Retinal pigment epithelial cell (primary cell): Measurements from ENCODE around the gene TGM6.

ENCODE experiments used
- DNase-seq: peaks from one replicate; pipeline ENCODE4 v3.0.0-alpha.2; 2010; ENCODE audit warnings: low read depth
- H3K4me3 ChIP-seq: 2 replicates; pipeline ENCODE4 v1.5.1; 2011; ENCODE audit warnings: mild to moderate bottlenecking, low read length, control low read depth, moderate library complexity
- CTCF ChIP-seq: conservative IDR thresholded peaks from 2 replicates; pipeline ENCODE4 v1.5.1; 2011; ENCODE audit warnings: low read depth, low read length, control low read depth, inconsistent platforms

The TGM6 gene

GRCh38 chr20:2420510-2420909 is 39.8 kb downstream of the TGM6 start:
- TF ChIP-seq CTCF: no peak
- H3K4me3 ChIP-seq: no peak overlapping the region
- no peak for DNase-seq

GRCh38 chr20:2421247-2421646 is 40.5 kb downstream of the TGM6 start:
- no peak for DNase-seq
- TF ChIP-seq CTCF: peak; percentile 29
- H3K4me3 ChIP-seq: no peak overlapping the region

- no peak for TF ChIP-seq CTCF
- no peak for DNase-seq
Observed at GRCh38 chr20:2429051-2429450, 48.4 kb downstream of the TGM6 start.

GRCh38 chr20:2430538-2430937 is 49.8 kb downstream of the TGM6 start:
- DNase-seq: no peak
- no peak for TF ChIP-seq CTCF
- H3K4me3 ChIP-seq: no peak overlapping the region

More at GRCh38 chr20:2429051-2429450, 48.4 kb downstream of the TGM6 start:
- no peak overlapping the region for H3K4me3 ChIP-seq

- no peak for DNase-seq
- H3K4me3 ChIP-seq: no peak overlapping the region
- TF ChIP-seq CTCF: no peak
Observed at GRCh38 chr20:2431185-2431584, 50.5 kb downstream of the TGM6 start.

- no peak for DNase-seq
- H3K4me3 ChIP-seq: no peak overlapping the region
- no peak for TF ChIP-seq CTCF
Observed at GRCh38 chr20:2446845-2447244, 66.1 kb downstream of the TGM6 start.

- no peak for DNase-seq
- no peak for TF ChIP-seq CTCF
- H3K4me3 ChIP-seq: no peak overlapping the region
Observed at GRCh38 chr20:2449386-2449785, 68.7 kb downstream of the TGM6 start.
